Measurements from ENCODE around the gene C2orf81.

- TF ChIP-seq POLR2A (IDR thresholded peaks at IDR 0.05; ENCODE audit: low read depth, low read length) (no peak), POLR2AphosphoS5 (IDR thresholded peaks at IDR 0.05; ENCODE audit: low read depth, low read length) (no peak)
Measured at GRCh38 chr2:74461187-74462053, 40.0 kb upstream of the C2orf81 start.

Data from GM12891 (cell line).